Measurements from ENCODE around the gene SPAG5. TPM values are rescaled to one million over a fixed set of nuclear protein-coding genes. Genes with fewer than 3 reads are reported as not detected.

The SPAG5 gene
- total RNA-seq, 1 donor from 2014 or later, result 15.8 TPM

DNA sequence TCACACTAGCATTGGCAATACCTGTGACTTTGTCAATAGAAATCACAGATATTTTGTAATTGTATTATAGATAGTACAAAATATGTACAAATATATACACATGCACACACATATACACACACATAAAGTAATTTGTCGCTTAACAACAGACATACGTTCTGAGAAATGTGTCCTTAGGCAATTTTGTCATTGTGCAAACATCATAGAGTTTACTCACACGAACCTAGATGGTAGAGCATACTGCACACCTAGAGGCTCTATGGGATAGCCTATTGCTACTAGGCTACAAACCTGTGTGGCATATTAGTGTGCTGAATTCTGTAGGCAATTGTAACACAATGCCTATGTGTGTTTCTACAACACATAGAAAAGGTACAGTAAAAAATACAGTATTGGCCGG is 57.4 kb downstream of the SPAG5 start:
- intact Hi-C loops (cut with micrococcal nuclease), result no loop called here
- POLR2A ChIA-PET, result interaction anchor here (0.8 kb wide), 1 partner anchor 11 kb away, joined by 7 read pairs; no protein-coding TSS in a partner anchor
- H3K4me3 Mint-ChIP-seq, result no peak overlapping the region
- no peaks in the 10 kb centered on the region for H3K27me3 Mint-ChIP-seq
- ATAC-seq (ENCODE audit: low read depth) (no peak), DNase-seq (no peak)
- H3K9me3 Mint-ChIP-seq, result no peaks in the 10 kb centered on the region
- no peak overlapping the region for H3K27ac Mint-ChIP-seq
- H3K36me3 Mint-ChIP-seq (ENCODE audit: low read depth), result peaks cover 17% of the 10 kb centered on the region
- CTCF ChIA-PET, result interaction anchor here (1.0 to 2.2 kb wide), 6 partner anchors 8 to 72 kb away, joined by 3 to 12 read pairs (median 4); no protein-coding TSS in a partner anchor
- TF ChIP-seq, protein P1, sequence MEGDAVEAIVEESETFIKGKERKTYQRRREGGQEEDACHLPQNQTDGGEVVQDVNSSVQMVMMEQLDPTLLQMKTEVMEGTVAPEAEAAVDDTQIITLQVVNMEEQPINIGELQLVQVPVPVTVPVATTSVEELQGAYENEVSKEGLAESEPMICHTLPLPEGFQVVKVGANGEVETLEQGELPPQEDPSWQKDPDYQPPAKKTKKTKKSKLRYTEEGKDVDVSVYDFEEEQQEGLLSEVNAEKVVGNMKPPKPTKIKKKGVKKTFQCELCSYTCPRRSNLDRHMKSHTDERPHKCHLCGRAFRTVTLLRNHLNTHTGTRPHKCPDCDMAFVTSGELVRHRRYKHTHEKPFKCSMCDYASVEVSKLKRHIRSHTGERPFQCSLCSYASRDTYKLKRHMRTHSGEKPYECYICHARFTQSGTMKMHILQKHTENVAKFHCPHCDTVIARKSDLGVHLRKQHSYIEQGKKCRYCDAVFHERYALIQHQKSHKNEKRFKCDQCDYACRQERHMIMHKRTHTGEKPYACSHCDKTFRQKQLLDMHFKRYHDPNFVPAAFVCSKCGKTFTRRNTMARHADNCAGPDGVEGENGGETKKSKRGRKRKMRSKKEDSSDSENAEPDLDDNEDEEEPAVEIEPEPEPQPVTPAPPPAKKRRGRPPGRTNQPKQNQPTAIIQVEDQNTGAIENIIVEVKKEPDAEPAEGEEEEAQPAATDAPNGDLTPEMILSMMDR (IDR thresholded peaks at IDR 0.05), result no peak
- H3K4me1 Mint-ChIP-seq, result peaks cover 30% of the 10 kb centered on the region

DNA sequence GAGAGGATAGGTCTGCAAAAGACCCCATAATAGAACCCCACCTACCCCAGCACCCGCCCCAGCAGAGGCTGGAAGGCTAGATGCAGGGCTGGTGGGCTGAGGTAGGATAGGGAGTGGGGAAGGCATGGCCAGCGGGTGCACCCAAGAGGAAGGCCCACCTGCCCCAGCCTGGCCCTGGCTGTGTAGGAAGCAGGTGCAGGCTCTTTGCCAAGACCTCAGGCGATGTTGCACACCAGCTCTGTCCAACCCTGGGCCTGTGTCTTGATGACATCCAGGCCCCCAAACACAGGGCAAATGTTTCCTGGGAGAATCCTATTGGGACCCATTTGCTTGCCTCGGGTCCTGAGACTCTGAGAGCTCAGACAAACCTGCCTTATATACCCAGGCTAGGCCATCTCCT is 58.6 kb downstream of the SPAG5 start:
- H3K36me3 Mint-ChIP-seq (ENCODE audit: low read depth), result peaks cover 5% of the 10 kb centered on the region
- peaks cover 22% of the 10 kb centered on the region for H3K4me1 Mint-ChIP-seq
- H3K4me3 Mint-ChIP-seq, result no peak overlapping the region
- ChIA-PET CTCF (interaction anchor here (0.6 to 2.2 kb wide), 10 partner anchors 9 to 73 kb away, joined by 3 to 12 read pairs (median 4); no protein-coding TSS in a partner anchor), POLR2A (no interaction called here)
- no peak for ATAC-seq (ENCODE audit: low read depth)
- no peaks in the 10 kb centered on the region for H3K9me3 Mint-ChIP-seq
- TF ChIP-seq, protein P1 (IDR thresholded peaks at IDR 0.05), result no peak
- no peaks in the 10 kb centered on the region for H3K27me3 Mint-ChIP-seq
- DNase-seq, result no peak
- intact Hi-C loops (cut with micrococcal nuclease), result loop anchor here (1.0 kb wide), 2 partner anchors 46 to 73 kb away; no protein-coding TSS in a partner anchor
- H3K27ac Mint-ChIP-seq, result no peak overlapping the region

DNA sequence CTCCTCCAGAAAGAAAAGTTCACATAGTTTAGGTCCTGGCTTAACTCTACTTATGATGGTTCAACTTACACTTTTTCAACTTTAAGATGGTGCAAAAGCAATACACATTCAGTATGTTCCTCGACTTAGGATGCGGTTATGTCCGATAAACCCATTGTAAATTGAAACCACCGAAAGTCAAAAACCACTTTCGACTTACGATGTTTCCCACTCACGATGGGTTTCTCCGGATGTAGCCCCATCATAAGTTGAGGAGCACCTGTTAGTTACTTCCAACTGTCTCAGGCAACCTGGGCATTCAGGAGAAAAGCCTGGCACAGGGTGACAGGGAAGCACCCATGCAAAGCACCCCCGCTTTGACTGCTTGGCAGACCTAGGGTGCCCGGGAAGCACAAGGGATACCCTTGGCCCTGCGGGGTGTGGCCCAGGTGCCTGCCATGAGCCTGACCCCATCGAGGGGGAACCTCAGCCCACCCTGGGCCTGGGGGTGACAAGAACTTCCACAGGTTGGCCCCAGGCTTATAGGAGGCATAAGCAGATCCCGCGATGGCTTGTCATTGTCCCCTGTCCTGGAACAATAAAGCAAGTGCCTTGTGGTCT is 60.4 kb downstream of the SPAG5 start:
- no peak for DNase-seq
- H3K9me3 Mint-ChIP-seq, result no peaks in the 10 kb centered on the region
- H3K27ac Mint-ChIP-seq, result no peak overlapping the region
- POLR2A ChIA-PET, result interaction anchor here (1.5 to 1.9 kb wide), 2 partner anchors 8 to 38 kb away, joined by 3 to 5 read pairs; partner anchors contain the start of gene ALDOC
- TF ChIP-seq, protein P1 (IDR thresholded peaks at IDR 0.05), result no peak
- intact Hi-C loops (cut with micrococcal nuclease), result no loop called here
- no peak for ATAC-seq (ENCODE audit: low read depth)
- no peaks in the 10 kb centered on the region for H3K36me3 Mint-ChIP-seq (ENCODE audit: low read depth)
- peaks cover 6% of the 10 kb centered on the region for H3K4me1 Mint-ChIP-seq
- H3K4me3 Mint-ChIP-seq, result no peak overlapping the region
- CTCF ChIA-PET, result no interaction called here
- no peaks in the 10 kb centered on the region for H3K27me3 Mint-ChIP-seq

DNA sequence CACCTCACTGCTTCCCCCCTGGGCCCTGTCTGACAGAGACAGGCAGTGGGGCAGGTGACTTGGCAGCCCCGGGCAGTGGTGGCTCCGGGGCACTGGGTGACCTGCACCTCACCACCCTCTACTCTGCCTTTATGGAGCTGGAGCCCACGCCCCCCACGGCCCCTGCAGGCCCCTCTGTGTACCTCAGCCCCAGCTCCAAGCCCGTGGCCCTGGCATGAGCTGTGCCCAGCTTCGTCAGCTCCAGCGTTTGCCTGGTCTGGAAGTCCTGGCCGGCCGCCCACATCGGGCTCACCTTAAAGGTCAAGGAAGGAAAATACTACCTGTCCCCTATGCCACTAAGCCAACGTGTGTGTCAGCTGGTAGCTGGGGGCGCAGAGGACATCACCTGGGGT is 61.6 kb downstream of the SPAG5 start:
- no peaks in the 10 kb centered on the region for H3K4me1 Mint-ChIP-seq
- no peaks in the 10 kb centered on the region for H3K36me3 Mint-ChIP-seq (ENCODE audit: low read depth)
- no peak for DNase-seq
- H3K27me3 Mint-ChIP-seq, result no peaks in the 10 kb centered on the region
- TF ChIP-seq, protein P1 (IDR thresholded peaks at IDR 0.05), result no peak
- intact Hi-C loops (cut with micrococcal nuclease), result no loop called here
- ATAC-seq (ENCODE audit: low read depth), result no peak
- ChIA-PET POLR2A (interaction anchor here (1.4 to 1.9 kb wide), 3 partner anchors 10 to 40 kb away, joined by 3 to 5 read pairs (median 3); partner anchors contain the start of gene ALDOC), CTCF (no interaction called here)
- H3K4me3 Mint-ChIP-seq, result no peak overlapping the region
- H3K27ac Mint-ChIP-seq, result no peak overlapping the region
- H3K9me3 Mint-ChIP-seq, result no peaks in the 10 kb centered on the region

DNA sequence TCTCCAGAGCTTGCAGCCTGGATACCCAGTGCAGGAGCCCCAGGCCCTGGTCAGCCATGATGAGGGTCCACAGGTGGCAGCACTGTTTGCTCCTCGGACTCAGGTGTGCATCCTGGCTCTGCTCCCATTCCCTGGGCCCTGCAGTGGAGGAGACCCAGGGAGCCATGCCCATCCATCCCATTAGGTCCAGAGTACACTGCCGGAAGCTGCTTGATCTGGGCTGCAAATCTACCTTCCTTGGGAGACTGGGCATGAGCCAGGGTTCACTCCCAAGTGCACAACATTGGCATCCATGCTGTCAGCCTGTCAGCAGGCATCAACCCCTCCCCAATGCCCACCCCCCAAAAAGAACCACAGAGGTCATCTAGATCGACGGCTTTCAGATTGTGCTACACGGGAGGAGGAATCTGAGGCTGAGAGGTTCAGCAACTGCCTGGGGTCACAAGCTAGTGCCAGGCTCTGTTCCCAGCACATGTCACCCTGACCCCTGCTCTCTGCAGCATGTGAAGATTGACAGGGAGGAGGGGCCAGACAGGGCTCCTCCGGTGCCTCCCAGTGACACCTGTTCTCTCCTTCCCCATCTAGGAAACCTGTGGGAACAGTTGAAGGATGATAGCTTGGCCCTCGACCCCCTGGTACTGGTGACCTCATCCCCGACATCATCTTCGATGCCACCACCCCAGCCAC is 62.1 kb downstream of the SPAG5 start:
- Mint-ChIP-seq H3K4me1 (no peaks in the 10 kb centered on the region), H3K9me3 (no peaks in the 10 kb centered on the region), H3K27ac (no peak overlapping the region), H3K4me3 (no peak overlapping the region), H3K36me3 (ENCODE audit: low read depth) (no peaks in the 10 kb centered on the region), H3K27me3 (no peaks in the 10 kb centered on the region)
- ChIA-PET POLR2A (interaction anchor here (0.7 to 1.9 kb wide), 3 partner anchors 10 to 14 kb away, joined by 3 to 5 read pairs (median 3); no protein-coding TSS in a partner anchor), CTCF (no interaction called here)
- intact Hi-C loops (cut with micrococcal nuclease), result no loop called here
- ATAC-seq (ENCODE audit: low read depth), result no peak
- TF ChIP-seq, protein P1 (IDR thresholded peaks at IDR 0.05), result no peak
- DNase-seq, result no peak

Measured in activated B cell treated with CpG ODN at 0.5 μM for 24 hours (primary cell).